Choroid plexus epithelial cell (primary cell): Measurements from ENCODE around the gene MOXD1.

Source experiments
- DNase-seq: peaks from one replicate; pipeline ENCODE4 v3.0.0-alpha.2; 2010; ENCODE audit warnings: low read depth
- H3K4me3 ChIP-seq: 2 replicates; pipeline ENCODE4 v1.5.1; 2011; ENCODE audit warnings: low read depth, mild to moderate bottlenecking, control low read depth, low read length, moderate library complexity
- CTCF ChIP-seq: conservative IDR thresholded peaks from 2 replicates; pipeline ENCODE4 v1.5.1; 2011; ENCODE audit warnings: low read depth, mild to moderate bottlenecking, control low read depth, inconsistent platforms, low read length, moderate library complexity

The MOXD1 gene

GRCh38 chr6:132390017-132390416 lies 11.3 kb downstream of the MOXD1 start:
- no peak for TF ChIP-seq CTCF
- no peak for DNase-seq
- H3K4me3 ChIP-seq: no peak overlapping the region

GRCh38 chr6:132388291-132388690 lies 13.0 kb downstream of the MOXD1 start:
- DNase-seq: no peak
- no peak for TF ChIP-seq CTCF
- no peak overlapping the region for H3K4me3 ChIP-seq

GRCh38 chr6:132382630-132383175 lies 18.6 kb downstream of the MOXD1 start:
- no peak overlapping the region for H3K4me3 ChIP-seq
- TF ChIP-seq CTCF: no peak
- DNase-seq: no peak

GRCh38 chr6:132381381-132381780 lies 19.9 kb downstream of the MOXD1 start:
- H3K4me3 ChIP-seq: no peak overlapping the region
- no peak for DNase-seq
- no peak for TF ChIP-seq CTCF

GRCh38 chr6:132380358-132381029 lies 20.8 kb downstream of the MOXD1 start:
- DNase-seq: no peak

GRCh38 chr6:132369526-132369925 lies 31.7 kb downstream of the MOXD1 start:
- no peak overlapping the region for H3K4me3 ChIP-seq
- TF ChIP-seq CTCF: no peak
- DNase-seq: peak; percentile 43

More at GRCh38 chr6:132380358-132381029, 20.8 kb downstream of the MOXD1 start:
- no peak overlapping the region for H3K4me3 ChIP-seq
- no peak for TF ChIP-seq CTCF

GRCh38 chr6:132368916-132369481 lies 32.3 kb downstream of the MOXD1 start:
- DNase-seq: no peak
- H3K4me3 ChIP-seq: no peak overlapping the region
- no peak for TF ChIP-seq CTCF
